Fibroblast of skin of abdomen (primary cell): ENCODE data around the gene PATZ1.

Source experiments
- DNase-seq: peaks from one replicate; pipeline ENCODE4 v3.0.0-alpha.2; 2013

PATZ1 gene

DNA sequence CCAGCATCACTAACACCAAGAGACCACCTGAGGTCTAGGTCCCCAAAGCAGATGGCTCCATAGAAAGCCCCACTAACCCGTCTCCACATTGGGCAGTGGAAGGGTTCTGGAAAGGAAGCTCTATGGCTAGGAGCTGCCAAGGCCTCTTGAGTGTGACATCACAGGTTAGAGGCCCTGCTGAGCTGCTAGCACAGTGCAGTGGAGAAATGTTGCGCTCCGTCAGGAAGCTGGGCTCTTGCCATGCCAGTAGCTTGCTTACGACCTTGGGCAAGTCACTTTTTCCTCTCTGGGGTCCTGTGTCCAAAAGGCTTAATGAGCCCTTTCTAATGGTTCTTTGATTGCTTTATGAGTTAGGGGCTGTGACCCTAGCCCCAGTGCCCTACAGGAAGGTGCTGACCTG is 64.4 kb downstream of the PATZ1 start:
- no peak for DNase-seq

DNA sequence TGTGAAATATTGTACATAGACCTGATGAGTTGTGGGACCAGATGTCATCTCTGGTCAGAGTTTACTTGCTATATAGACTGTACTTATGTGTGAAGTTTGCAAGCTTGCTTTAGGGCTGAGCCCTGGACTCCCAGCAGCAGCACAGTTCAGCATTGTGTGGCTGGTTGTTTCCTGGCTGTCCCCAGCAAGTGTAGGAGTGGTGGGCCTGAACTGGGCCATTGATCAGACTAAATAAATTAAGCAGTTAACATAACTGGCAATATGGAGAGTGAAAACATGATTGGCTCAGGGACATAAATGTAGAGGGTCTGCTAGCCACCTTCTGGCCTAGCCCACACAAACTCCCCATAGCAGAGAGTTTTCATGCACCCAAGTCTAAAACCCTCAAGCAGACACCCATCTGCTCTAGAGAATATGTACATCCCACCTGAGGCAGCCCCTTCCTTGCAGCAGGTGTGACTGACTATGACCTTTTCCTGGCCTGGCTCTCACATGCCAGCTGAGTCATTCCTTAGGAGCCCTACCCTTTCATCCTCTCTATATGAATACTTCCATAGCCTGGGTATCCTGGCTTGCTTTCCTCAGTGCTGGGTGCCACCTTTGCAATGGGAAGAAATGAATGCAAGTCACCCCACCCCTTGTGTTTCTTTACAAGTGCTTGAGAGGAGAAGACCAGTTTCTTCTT is 66.2 kb downstream of the PATZ1 start:
- DNase-seq = no peak

DNA sequence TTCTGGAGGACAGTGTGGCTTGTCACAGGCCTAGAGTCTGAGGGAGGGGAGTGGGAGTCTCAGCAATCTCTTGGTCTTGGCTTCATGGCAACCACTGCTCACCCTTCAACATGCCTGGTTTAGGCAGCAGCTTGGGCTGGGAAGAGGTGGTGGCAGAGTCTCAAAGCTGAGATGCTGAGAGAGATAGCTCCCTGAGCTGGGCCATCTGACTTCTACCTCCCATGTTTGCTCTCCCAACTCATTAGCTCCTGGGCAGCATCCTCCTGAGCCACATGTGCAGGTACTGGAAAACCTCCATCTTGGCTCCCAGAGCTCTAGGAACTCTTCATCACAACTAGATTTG is 66.8 kb downstream of the PATZ1 start:
- DNase-seq = no peak

DNA sequence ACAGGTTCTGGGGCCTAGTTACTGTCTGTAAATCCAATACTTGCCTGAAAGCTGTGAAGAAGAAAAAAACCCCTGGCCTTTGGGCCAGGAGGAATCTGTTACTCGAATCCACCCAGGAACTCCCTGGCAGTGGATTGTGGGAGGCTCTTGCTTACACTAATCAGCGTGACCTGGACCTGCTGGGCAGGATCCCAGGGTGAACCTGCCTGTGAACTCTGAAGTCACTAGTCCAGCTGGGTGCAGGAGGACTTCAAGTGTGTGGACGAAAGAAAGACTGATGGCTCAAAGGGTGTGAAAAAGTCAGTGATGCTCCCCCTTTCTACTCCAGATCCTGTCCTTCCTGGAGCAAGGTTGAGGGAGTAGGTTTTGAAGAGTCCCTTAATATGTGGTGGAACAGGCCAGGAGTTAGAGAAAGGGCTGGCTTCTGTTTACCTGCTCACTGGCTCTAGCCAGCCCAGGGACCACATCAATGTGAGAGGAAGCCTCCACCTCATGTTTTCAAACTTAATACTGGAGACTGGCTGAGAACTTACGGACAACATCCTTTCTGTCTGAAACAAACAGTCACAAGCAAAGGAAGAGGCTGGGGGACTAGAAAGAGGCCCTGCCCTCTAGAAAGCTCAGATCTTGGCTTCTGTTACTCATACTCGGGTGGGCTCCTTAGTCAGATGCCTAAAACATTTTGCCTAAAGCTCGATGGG is 67.4 kb downstream of the PATZ1 start:
- DNase-seq = no peak

DNA sequence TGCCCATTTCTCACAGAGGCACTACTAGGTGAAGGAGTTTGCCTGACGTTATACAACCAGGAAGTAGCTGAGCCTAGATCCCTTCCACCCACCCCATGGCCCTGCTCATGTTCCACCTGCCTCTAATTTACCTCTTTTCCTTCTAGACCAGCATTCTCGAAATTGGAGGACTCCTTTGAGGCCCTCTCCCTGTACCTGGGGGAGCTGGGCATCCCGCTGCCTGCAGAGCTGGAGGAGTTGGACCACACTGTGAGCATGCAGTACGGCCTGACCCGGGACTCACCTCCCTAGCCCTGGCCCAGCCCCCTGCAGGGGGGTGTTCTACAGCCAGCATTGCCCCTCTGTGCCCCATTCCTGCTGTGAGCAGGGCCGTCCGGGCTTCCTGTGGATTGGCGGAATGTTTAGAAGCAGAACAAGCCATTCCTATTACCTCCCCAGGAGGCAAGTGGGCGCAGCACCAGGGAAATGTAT is 68.0 kb downstream of the PATZ1 start:
- no peak for DNase-seq

DNA sequence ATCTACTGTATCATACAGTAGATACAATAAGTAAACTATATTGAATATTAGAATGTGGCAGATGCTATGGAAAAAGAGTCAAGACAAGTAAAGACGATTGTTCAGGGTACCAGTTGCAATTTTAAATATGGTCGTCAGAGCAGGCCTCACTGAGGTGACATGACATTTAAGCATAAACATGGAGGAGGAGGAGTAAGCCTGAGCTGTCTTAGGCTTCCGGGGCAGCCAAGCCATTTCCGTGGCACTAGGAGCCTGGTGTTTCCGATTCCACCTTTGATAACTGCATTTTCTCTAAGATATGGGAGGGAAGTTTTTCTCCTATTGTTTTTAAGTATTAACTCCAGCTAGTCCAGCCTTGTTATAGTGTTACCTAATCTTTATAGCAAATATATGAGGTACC is 68.4 kb downstream of the PATZ1 start:
- DNase-seq = no peak

DNA sequence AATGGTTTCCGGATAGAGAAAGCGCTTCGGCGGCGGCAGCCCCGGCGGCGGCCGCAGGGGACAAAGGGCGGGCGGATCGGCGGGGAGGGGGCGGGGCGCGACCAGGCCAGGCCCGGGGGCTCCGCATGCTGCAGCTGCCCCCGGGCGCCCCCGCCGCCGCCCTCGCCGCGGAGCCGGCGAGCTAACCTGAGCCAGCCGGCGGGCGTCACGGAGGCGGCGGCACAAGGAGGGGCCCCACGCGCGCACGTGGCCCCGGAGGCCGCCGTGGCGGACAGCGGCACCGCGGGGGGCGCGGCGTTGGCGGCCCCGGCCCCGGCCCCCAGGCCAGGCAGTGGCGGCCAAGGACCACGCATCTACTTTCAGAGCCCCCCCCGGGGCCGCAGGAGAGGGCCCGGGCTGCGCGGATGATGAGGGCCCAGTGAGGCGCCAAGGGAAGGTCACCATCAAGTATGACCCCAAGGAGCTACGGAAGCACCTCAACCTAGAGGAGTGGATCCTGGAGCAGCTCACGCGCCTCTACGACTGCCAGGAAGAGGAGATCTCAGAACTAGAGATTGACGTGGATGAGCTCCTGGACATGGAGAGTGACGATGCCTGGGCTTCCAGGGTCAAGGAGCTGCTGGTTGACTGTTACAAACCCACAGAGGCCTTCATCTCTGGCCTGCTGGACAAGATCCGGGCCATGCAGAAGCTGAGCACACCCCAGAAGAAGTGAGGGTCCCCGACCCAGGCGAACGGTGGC is 69.5 kb downstream of the PATZ1 start:
- no peak for DNase-seq
